ENCODE measurements around the gene UGP2.
A peak's percentile ranks its signal among the peaks of the same experiment; 100 is the strongest.

The UGP2 gene

DNA sequence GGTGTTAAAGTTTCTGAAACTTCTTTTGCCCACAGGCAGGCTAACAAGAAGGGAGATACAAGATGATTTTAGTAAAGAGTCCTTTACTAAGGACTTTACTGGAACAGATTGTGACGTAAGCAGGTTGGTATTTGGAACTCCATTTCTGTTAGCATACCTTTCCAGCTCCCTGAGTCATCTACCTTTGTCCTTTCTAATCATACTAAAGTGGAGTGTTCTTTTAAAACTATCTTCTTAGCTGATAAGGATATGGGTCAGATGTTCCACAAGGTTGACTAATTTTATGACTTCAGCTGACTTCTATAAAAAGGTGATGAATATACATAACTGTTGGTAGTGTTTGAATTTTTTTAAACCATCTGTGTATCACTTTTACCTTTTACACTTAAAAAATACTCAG is 21.1 kb downstream of the UGP2 start:
- no peak overlapping the region for H4K91ac ChIP-seq (ENCODE audit: low read depth, low read length)
- WGBS (ENCODE audit: extremely low coverage, insufficient coverage, insufficient read length), result no CpG with 5 or more reads among the region's 1 CpG
- H3K27me3 ChIP-seq (ENCODE audit: insufficient read depth, low read length), result no peaks in the 10 kb centered on the region
- DNase-seq, result peak; percentile 75 to 97
- no peak overlapping the region for H4K12ac ChIP-seq (ENCODE audit: low read depth, low read length)
- no peak overlapping the region for H3K4ac ChIP-seq (ENCODE audit: low read depth, low read length)
- H3K9me3 ChIP-seq (ENCODE audit: insufficient read depth, low read depth, low read length), result no peaks in the 10 kb centered on the region
- H2BK12ac ChIP-seq (ENCODE audit: low read length), result no peak overlapping the region
- H3K9ac ChIP-seq (ENCODE audit: low read length), result no peak overlapping the region
- H4K8ac ChIP-seq (ENCODE audit: low read depth, low read length), result no peak overlapping the region
- peaks cover 3 to 4% of the 10 kb centered on the region in 2 experiments for H3K4me1 ChIP-seq (ENCODE audit: control insufficient read depth in 1 of 2, insufficient read depth in 2 of 2, low read length in 2 of 2)
- H3K79me2 ChIP-seq (ENCODE audit: control insufficient read depth, insufficient read depth, low read length, poor library complexity), result no peaks in the 10 kb centered on the region
- H3K23ac ChIP-seq (ENCODE audit: low read length), result no peak overlapping the region
- H3K79me1 ChIP-seq (ENCODE audit: low read length), result no peaks in the 10 kb centered on the region
- no peak overlapping the region for H2BK120ac ChIP-seq (ENCODE audit: insufficient read depth, low read length, poor library complexity)
- H3K18ac ChIP-seq (ENCODE audit: low read length), result no peak overlapping the region
- H2BK5ac ChIP-seq (ENCODE audit: low read depth, low read length, poor library complexity), result no peak overlapping the region
- no peak overlapping the region for H2AK5ac ChIP-seq (ENCODE audit: low read length)
- H3K36me3 ChIP-seq (ENCODE audit: control insufficient read depth in 1 of 2, insufficient read depth in 2 of 2, low read length in 2 of 2), result peaks cover 5 to 11% of the 10 kb centered on the region in 2 experiments
- no peak overlapping the region for H3K4me3 ChIP-seq (ENCODE audit: low read depth, low read length)
- no peak overlapping the region for H2AFZ ChIP-seq (ENCODE audit: insufficient read depth, low read length, poor library complexity)
- H3K14ac ChIP-seq (ENCODE audit: low read length), result no peak overlapping the region
- peak overlapping the region; percentile 90 for H3K27ac ChIP-seq (ENCODE audit: low read depth, low read length)
- no peak overlapping the region for H3K4me2 ChIP-seq (ENCODE audit: low read length)

DNA sequence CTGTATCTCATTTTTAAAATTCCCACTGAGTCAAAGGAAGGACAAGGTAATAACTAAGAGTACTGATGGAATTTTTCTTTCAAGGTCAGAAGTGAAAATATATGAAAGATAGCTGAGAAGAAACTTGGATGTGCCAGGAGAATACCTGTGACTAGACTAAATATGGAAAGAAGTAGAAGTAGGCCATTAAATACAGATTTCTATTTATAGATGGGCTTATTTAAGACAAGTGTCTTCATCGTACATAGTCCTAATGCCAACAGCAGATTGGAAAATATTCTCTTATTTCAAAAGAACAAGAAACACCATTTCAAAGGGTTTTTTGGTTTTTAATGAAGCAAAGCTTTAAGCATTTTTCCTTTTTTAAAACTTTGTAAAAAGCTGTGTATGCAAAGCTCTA is 22.0 kb downstream of the UGP2 start:
- Histone ChIP-seq H3K79me2 (ENCODE audit: control insufficient read depth, insufficient read depth, low read length, poor library complexity) (no peaks in the 10 kb centered on the region), H3K27me3 (ENCODE audit: insufficient read depth, low read length) (no peaks in the 10 kb centered on the region), H2BK5ac (ENCODE audit: low read depth, low read length, poor library complexity) (no peak overlapping the region), H2AK5ac (ENCODE audit: low read length) (no peak overlapping the region), H4K12ac (ENCODE audit: low read depth, low read length) (no peak overlapping the region), H3K23ac (ENCODE audit: low read length) (no peak overlapping the region), H3K4me3 (ENCODE audit: low read depth, low read length) (no peak overlapping the region), H2BK12ac (ENCODE audit: low read length) (no peak overlapping the region), H3K4me2 (ENCODE audit: low read length) (no peak overlapping the region), H2BK120ac (ENCODE audit: insufficient read depth, low read length, poor library complexity) (no peak overlapping the region), H3K4ac (ENCODE audit: low read depth, low read length) (no peak overlapping the region), H3K9ac (ENCODE audit: low read length) (no peak overlapping the region), H4K8ac (ENCODE audit: low read depth, low read length) (no peak overlapping the region), H3K18ac (ENCODE audit: low read length) (no peak overlapping the region), H2AFZ (ENCODE audit: insufficient read depth, low read length, poor library complexity) (no peak overlapping the region), H3K27ac (ENCODE audit: low read depth, low read length) (no peak overlapping the region), H3K79me1 (ENCODE audit: low read length) (no peaks in the 10 kb centered on the region), H3K36me3 (ENCODE audit: control insufficient read depth in 1 of 2, insufficient read depth in 2 of 2, low read length in 2 of 2) (peaks cover 8 to 9% of the 10 kb centered on the region in 2 experiments), H4K91ac (ENCODE audit: low read depth, low read length) (no peak overlapping the region), H3K14ac (ENCODE audit: low read length) (no peak overlapping the region), H3K4me1 (ENCODE audit: control insufficient read depth in 1 of 2, insufficient read depth in 2 of 2, low read length in 2 of 2) (peaks cover 3 to 4% of the 10 kb centered on the region in 2 experiments), H3K9me3 (ENCODE audit: insufficient read depth, low read depth, low read length) (no peaks in the 10 kb centered on the region)
- DNase-seq, result no peak
- WGBS (ENCODE audit: extremely low coverage, insufficient coverage, insufficient read length), result no CpG with 5 or more reads among the region's 1 CpG

DNA sequence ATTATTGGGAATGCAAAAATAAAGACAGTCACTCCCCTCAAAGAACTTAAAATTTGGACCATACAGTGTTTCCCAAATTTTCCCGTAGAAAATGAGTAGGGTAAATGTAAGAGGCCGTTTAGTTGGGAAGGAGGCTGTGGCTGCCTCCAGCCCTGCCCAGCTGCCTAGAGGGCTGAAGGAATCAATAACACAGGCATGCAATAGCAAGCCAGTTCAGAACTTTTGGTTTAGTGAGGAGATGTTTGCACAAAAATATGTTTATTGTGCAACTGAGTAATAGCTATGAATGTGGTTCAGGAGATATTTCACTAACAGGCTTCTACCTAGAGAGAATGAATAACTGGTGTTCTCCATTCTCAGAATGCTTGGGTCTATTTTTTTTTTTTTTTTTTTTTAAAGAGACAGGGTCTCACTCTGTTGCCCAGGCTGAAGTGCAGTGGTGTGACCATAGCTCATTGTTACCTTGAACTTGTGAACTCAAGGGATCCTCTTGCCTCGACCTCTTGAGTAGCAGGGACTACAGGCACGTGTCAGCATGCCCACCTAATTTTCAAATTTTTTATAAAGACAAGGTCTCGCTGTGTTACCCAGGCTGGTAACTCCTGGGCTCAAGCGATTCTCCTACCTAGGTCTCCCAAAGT is 23.6 kb downstream of the UGP2 start:
- Histone ChIP-seq H3K4me1 (ENCODE audit: control insufficient read depth in 1 of 2, insufficient read depth in 2 of 2, low read length in 2 of 2) (peaks cover 3 to 4% of the 10 kb centered on the region in 2 experiments), H3K18ac (ENCODE audit: low read length) (no peak overlapping the region), H3K79me2 (ENCODE audit: control insufficient read depth, insufficient read depth, low read length, poor library complexity) (no peaks in the 10 kb centered on the region), H3K36me3 (ENCODE audit: control insufficient read depth in 1 of 2, insufficient read depth in 2 of 2, low read length in 2 of 2) (peaks cover 5 to 6% of the 10 kb centered on the region in 2 experiments), H3K4ac (ENCODE audit: low read depth, low read length) (peak overlapping the region; percentile 86), H3K9ac (ENCODE audit: low read length) (no peak overlapping the region), H3K23ac (ENCODE audit: low read length) (no peak overlapping the region), H4K12ac (ENCODE audit: low read depth, low read length) (no peak overlapping the region), H2AK5ac (ENCODE audit: low read length) (no peak overlapping the region), H3K9me3 (ENCODE audit: insufficient read depth, low read depth, low read length) (no peaks in the 10 kb centered on the region), H3K4me2 (ENCODE audit: low read length) (no peak overlapping the region), H2BK12ac (ENCODE audit: low read length) (peak overlapping the region; percentile 58), H3K14ac (ENCODE audit: low read length) (no peak overlapping the region), H3K27me3 (ENCODE audit: insufficient read depth, low read length) (no peaks in the 10 kb centered on the region), H3K4me3 (ENCODE audit: low read depth, low read length) (no peak overlapping the region), H2BK120ac (ENCODE audit: insufficient read depth, low read length, poor library complexity) (no peak overlapping the region), H4K91ac (ENCODE audit: low read depth, low read length) (peak overlapping the region; percentile 14), H3K79me1 (ENCODE audit: low read length) (no peaks in the 10 kb centered on the region), H2AFZ (ENCODE audit: insufficient read depth, low read length, poor library complexity) (no peak overlapping the region), H3K27ac (ENCODE audit: low read depth, low read length) (no peak overlapping the region), H2BK5ac (ENCODE audit: low read depth, low read length, poor library complexity) (peak overlapping the region; percentile 49), H4K8ac (ENCODE audit: low read depth, low read length) (no peak overlapping the region)
- WGBS (ENCODE audit: extremely low coverage, insufficient coverage, insufficient read length), result no CpG with 5 or more reads among the region's 6 CpGs
- peak in 1 of 2 donors; percentile 84 for DNase-seq

DNA sequence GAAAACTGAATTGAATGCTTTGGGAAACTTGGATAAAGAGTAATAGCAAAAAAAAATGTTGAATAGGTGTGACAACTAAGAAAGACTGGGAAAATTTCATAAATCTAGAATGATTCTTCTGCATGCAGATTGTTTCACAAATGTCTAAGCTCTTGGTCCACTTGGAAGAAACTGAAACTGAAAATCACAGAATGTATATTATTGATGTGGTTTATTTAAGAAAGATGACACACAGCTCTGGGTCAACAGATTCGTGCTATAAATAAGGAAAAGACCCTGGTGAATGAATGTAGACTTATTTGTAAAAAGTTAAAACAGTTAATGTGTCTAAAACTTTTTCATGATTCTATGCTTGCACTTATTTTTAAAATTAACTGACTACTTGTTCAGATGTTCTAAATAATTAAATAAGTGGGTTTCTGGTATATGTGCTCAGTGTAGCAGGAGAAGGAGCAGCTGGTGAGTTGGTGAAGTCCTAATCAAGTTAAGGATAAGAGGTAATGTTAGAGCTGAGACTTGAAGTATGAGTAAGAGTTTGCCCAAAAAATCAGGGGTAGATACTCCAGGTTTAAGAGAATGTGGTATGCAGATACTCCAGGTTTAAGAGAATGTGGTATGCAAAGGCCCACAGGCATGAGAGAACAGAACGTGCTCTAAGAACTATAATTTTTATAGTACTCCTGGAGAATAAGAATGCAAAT is 24.5 kb downstream of the UGP2 start:
- WGBS (ENCODE audit: extremely low coverage, insufficient coverage, insufficient read length), result no CpG with 5 or more reads among the region's 2 CpGs
- no peak overlapping the region for H2BK5ac ChIP-seq (ENCODE audit: low read depth, low read length, poor library complexity)
- no peak overlapping the region for H2BK12ac ChIP-seq (ENCODE audit: low read length)
- H4K12ac ChIP-seq (ENCODE audit: low read depth, low read length), result no peak overlapping the region
- H3K79me1 ChIP-seq (ENCODE audit: low read length), result no peaks in the 10 kb centered on the region
- no peak overlapping the region for H3K4me2 ChIP-seq (ENCODE audit: low read length)
- no peak overlapping the region for H3K9ac ChIP-seq (ENCODE audit: low read length)
- no peak overlapping the region for H3K23ac ChIP-seq (ENCODE audit: low read length)
- H3K4ac ChIP-seq (ENCODE audit: low read depth, low read length), result peak overlapping the region; percentile 27
- H2BK120ac ChIP-seq (ENCODE audit: insufficient read depth, low read length, poor library complexity), result no peak overlapping the region
- no peaks in the 10 kb centered on the region for H3K79me2 ChIP-seq (ENCODE audit: control insufficient read depth, insufficient read depth, low read length, poor library complexity)
- H3K27ac ChIP-seq (ENCODE audit: low read depth, low read length), result no peak overlapping the region
- no peaks in the 10 kb centered on the region for H3K27me3 ChIP-seq (ENCODE audit: insufficient read depth, low read length)
- H3K4me1 ChIP-seq (ENCODE audit: control insufficient read depth in 1 of 2, insufficient read depth in 2 of 2, low read length in 2 of 2), result peaks cover 3 to 7% of the 10 kb centered on the region in 2 experiments
- no peaks in the 10 kb centered on the region for H3K9me3 ChIP-seq (ENCODE audit: insufficient read depth, low read depth, low read length)
- no peak overlapping the region for H2AK5ac ChIP-seq (ENCODE audit: low read length)
- H4K8ac ChIP-seq (ENCODE audit: low read depth, low read length), result no peak overlapping the region
- peak in 1 of 2 donors; percentile 49 for DNase-seq
- peaks cover 5 to 6% of the 10 kb centered on the region in 2 experiments for H3K36me3 ChIP-seq (ENCODE audit: control insufficient read depth in 1 of 2, insufficient read depth in 2 of 2, low read length in 2 of 2)
- no peak overlapping the region for H3K4me3 ChIP-seq (ENCODE audit: low read depth, low read length)
- H3K18ac ChIP-seq (ENCODE audit: low read length), result no peak overlapping the region
- H2AFZ ChIP-seq (ENCODE audit: insufficient read depth, low read length, poor library complexity), result no peak overlapping the region
- no peak overlapping the region for H3K14ac ChIP-seq (ENCODE audit: low read length)
- no peak overlapping the region for H4K91ac ChIP-seq (ENCODE audit: low read depth, low read length)

Measured in trophoblast cell (in vitro differentiated cells and primary cell).